T-cell (primary cell): ENCODE results near the gene G3BP2. TPM values are rescaled to one million over a fixed set of nuclear protein-coding genes. Genes with fewer than 3 reads are reported as not detected.
A peak's percentile ranks its signal among the peaks of the same experiment; 100 is the strongest.
"Not testable (repeated sequence)": the region's sequence is repeated elsewhere in the genome, so short reads cannot be mapped to it uniquely, and the experiment has no call there.

Experiments used
- ATAC-seq, 4 experiments: fragments of 200-7000 bp in 3 of 4; fragments of 150-1000 bp in 1 of 4; cut with Tn5 transposase; replicated peaks in 1 of 4; 1 replicate in 3 of 4; 2 replicates in 1 of 4; pipeline ENCODE4 v1.10.0; 2021; ENCODE audit warnings: moderate library complexity in 3 of 4, mild to moderate bottlenecking in 2 of 4, moderate number of reproducible peaks in 1 of 4
- CTCF ChIA-PET, 2 donors: fragments of 300-600 bp; sonication (Branson Sonifier 250); formaldehyde crosslinking; loops; one replicate each; lab custom pipeline; 2022; ENCODE audit warnings: antibody characterized with exemption in 2 of 2; lab: Charles Lee
- POLR2A ChIA-PET, 2 donors: fragments of 300-600 bp; sonication (Branson Sonifier 250); formaldehyde crosslinking; loops; one replicate each; lab custom pipeline; 2022; ENCODE audit warnings: antibody characterized with exemption in 2 of 2; lab: Charles Lee
- DNase-seq, 35 experiments: peaks; one replicate each; pipeline versions ENCODE4 v3.0.0 to v3.0.0-alpha.2; 2013 to 2023
- H3K27ac ChIP-seq: one replicate; pipeline ENCODE4 v1.5.1; 2013; ENCODE audit warnings: low read length
- H3K27me3 ChIP-seq, 2 experiments: replicated peaks in 1 of 2; 1 replicate in 1 of 2; 2 replicates in 1 of 2; pipeline versions ENCODE4 v1.6.1 to v1.7.0; 2013; ENCODE audit warnings: low read length in 1 of 2, mixed read lengths in 1 of 2; ENCODE audit not compliant: control insufficient read depth in 2 of 2, insufficient read depth in 2 of 2; ENCODE audit errors: extremely low read depth in 1 of 2
- H3K36me3 ChIP-seq, 2 donors: 1 replicate in 1 of 2; 2 replicates in 1 of 2; pipeline versions ENCODE4 v1.6.1 to v1.7.0; 2013; ENCODE audit warnings: low read length in 1 of 2; ENCODE audit not compliant: control insufficient read depth in 2 of 2, insufficient read depth in 1 of 2; ENCODE audit errors: extremely low read depth in 1 of 2
- H3K4me1 ChIP-seq, 2 experiments: 1 replicate in 1 of 2; 2 replicates in 1 of 2; pipeline versions ENCODE4 v1.6.1 to v1.7.0; 2013; ENCODE audit warnings: low read length in 2 of 2, mixed read lengths in 1 of 2; ENCODE audit not compliant: insufficient read depth in 2 of 2, control insufficient read depth in 1 of 2; ENCODE audit errors: extremely low read depth in 1 of 2
- H3K4me3 ChIP-seq, 2 donors: 1 replicate in 1 of 2; 2 replicates in 1 of 2; pipeline versions ENCODE4 v1.5.1 to v1.7.0; 2013; ENCODE audit warnings: mild to moderate bottlenecking in 2 of 2, low read length in 1 of 2, moderate library complexity in 1 of 2; ENCODE audit not compliant: control insufficient read depth in 1 of 2; ENCODE audit errors: extremely low read depth in 1 of 2
- H3K9me3 ChIP-seq: 2 replicates; pipeline ENCODE4 v1.7.0; 2013
- H3K27ac Mint-ChIP-seq, 2 donors: one replicate each; pipeline ENCODE4 v1.8.0; 2020 to 2021; ENCODE audit warnings: mild to moderate bottlenecking in 2 of 2, mixed read lengths in 2 of 2
- H3K27me3 Mint-ChIP-seq, 2 donors: one replicate each; pipeline ENCODE4 v1.8.0; 2021 to 2022; ENCODE audit warnings: mixed read lengths in 2 of 2
- H3K36me3 Mint-ChIP-seq: one replicate; pipeline ENCODE4 v1.8.0; 2021; ENCODE audit warnings: mixed read lengths
- H3K4me1 Mint-ChIP-seq, 3 donors: one replicate each; pipeline ENCODE4 v1.8.0; 2020 to 2022; ENCODE audit warnings: mixed read lengths in 3 of 3, mild to moderate bottlenecking in 1 of 3
- H3K4me3 Mint-ChIP-seq, 3 donors: one replicate each; pipeline ENCODE4 v1.8.0; 2020 to 2022; ENCODE audit warnings: mild to moderate bottlenecking in 3 of 3, mixed read lengths in 3 of 3, moderate library complexity in 3 of 3
- H3K9me3 Mint-ChIP-seq, 3 donors: one replicate each; pipeline ENCODE4 v1.8.0; 2020 to 2022; ENCODE audit warnings: mixed read lengths in 3 of 3
- WGBS: methylation state at CpG from one replicate; pipeline ENCODE4 v1.1.5; 2013; ENCODE audit warnings: missing lambda C conversion rate; ENCODE audit not compliant: insufficient coverage; 5-methylcytosine and 5-hydroxymethylcytosine counted together
- total RNA-seq, 35 experiments: library from RNA in 6 of 35; stranded (reverse) in 6 of 35; fragments of 120-200 nt in 1 of 35; gene quantifications; one replicate each; pipeline versions ENCODE4 v1.2.1 to v1.2.4 and lab custom pipeline; 2013 to 2026

Gene G3BP2
- total RNA-seq, 5 donors from 2014 or later (not counting 1 experiment from before 2014, with no cell fraction given), result 135 to 316 (median 141) TPM

GRCh38 chr4:75696581-75696980 lies 23.4 kb upstream of the G3BP2 start:
- peak overlapping the region in 1 of 2 donors; percentile 16 for H3K27ac Mint-ChIP-seq
- WGBS, result 83% methylated on average over 2 of the region's 3 CpGs
- H3K4me1 ChIP-seq, result peaks cover 17 to 26% of the 10 kb centered on the region in 2 experiments
- no peak for ATAC-seq
- H3K9me3 Mint-ChIP-seq, result no peaks in the 10 kb centered on the region
- no peak overlapping the region for H3K4me3 ChIP-seq
- no peak overlapping the region for H3K4me3 Mint-ChIP-seq
- DNase-seq, result no peak
- H3K9me3 ChIP-seq, result no peaks in the 10 kb centered on the region
- H3K27me3 ChIP-seq, result no peaks in the 10 kb centered on the region
- H3K36me3 Mint-ChIP-seq, result peaks cover 7% of the 10 kb centered on the region
- H3K27ac ChIP-seq, result no peak overlapping the region
- ChIA-PET CTCF (interaction anchor here in 1 of 2 donors (0.7 to 1.2 kb wide), 3 partner anchors 24 to 1274 kb away, joined by 3 to 5 read pairs (median 4); partner anchors contain the start of genes G3BP2, RCHY1 and THAP6), POLR2A (interaction anchor here in 1 of 2 donors (0.7 to 1.6 kb wide), 3 partner anchors 16 to 27 kb away, joined by 4 to 5 read pairs (median 4); partner anchors contain the start of gene USO1)
- peaks cover 0 to 2% of the 10 kb centered on the region in 2 donors for H3K36me3 ChIP-seq
- peaks cover 35 to 43% (median 42%) of the 10 kb centered on the region in 3 donors for H3K4me1 Mint-ChIP-seq
- no peaks in the 10 kb centered on the region for H3K27me3 Mint-ChIP-seq

- Histone ChIP-seq H3K9me3 (no peaks in the 10 kb centered on the region), H3K36me3 (peaks cover 0 to 2% of the 10 kb centered on the region in 2 donors), H3K27ac (no peak overlapping the region), H3K4me3 (peak overlapping the region in 1 of 2 donors; percentile 26), H3K4me1 (peaks cover 17 to 26% of the 10 kb centered on the region in 2 experiments), H3K27me3 (no peaks in the 10 kb centered on the region)
- WGBS, result no CpG with 5 or more reads among the region's 3 CpGs
- Mint-ChIP-seq H3K4me1 (peaks cover 35 to 43% (median 42%) of the 10 kb centered on the region in 3 donors), H3K4me3 (peak overlapping the region in 1 of 3 donors; percentile 4), H3K36me3 (peaks cover 7% of the 10 kb centered on the region), H3K27me3 (no peaks in the 10 kb centered on the region), H3K27ac (peak overlapping the region; percentile 10 to 52), H3K9me3 (no peaks in the 10 kb centered on the region)
- ATAC-seq (peak; percentile 45 to 95 (median 52)), DNase-seq (peak in 28 of 35 experiments; percentile 12 to 77 (median 46))
- CTCF ChIA-PET, result interaction anchor here in 1 of 2 donors (0.7 to 1.2 kb wide), 4 partner anchors 8 to 1274 kb away, joined by 3 to 5 read pairs (median 4); partner anchors contain the start of genes G3BP2, RCHY1 and THAP6
- POLR2A ChIA-PET, result interaction anchor here in 1 of 2 donors (0.7 to 1.6 kb wide), 4 partner anchors 16 to 1448 kb away, joined by 4 to 14 read pairs (median 4); partner anchors contain the start of gene USO1
These were observed 22.9 kb upstream of the G3BP2 start for GRCh38 chr4:75696071-75696470.

- H3K27me3 Mint-ChIP-seq, DNase-seq, H3K36me3 ChIP-seq, H3K9me3 Mint-ChIP-seq, ATAC-seq, H3K27ac ChIP-seq, H3K4me3 ChIP-seq, H3K36me3 Mint-ChIP-seq, CTCF ChIA-PET, H3K9me3 ChIP-seq, H3K27me3 ChIP-seq, H3K27ac Mint-ChIP-seq, H3K4me3 Mint-ChIP-seq: not testable (repeated sequence)
- POLR2A ChIA-PET, result interaction anchor here in 1 of 2 donors (1.4 kb wide), 1 partner anchor 20 kb away, joined by 4 read pairs; no protein-coding TSS in a partner anchor
- H3K4me1 ChIP-seq, result peaks cover 12 to 22% of the 10 kb centered on the region in 2 experiments
- WGBS, result 100% methylated on average over 2 of the region's 5 CpGs
- H3K4me1 Mint-ChIP-seq, result peaks cover 23 to 27% (median 24%) of the 10 kb centered on the region in 3 donors
These were observed 18.9 kb upstream of the G3BP2 start for GRCh38 chr4:75692066-75692465.

GRCh38 chr4:75687125-75687524 lies 13.9 kb upstream of the G3BP2 start:
- DNase-seq, H3K36me3 Mint-ChIP-seq, H3K36me3 ChIP-seq, H3K27me3 ChIP-seq, H3K4me3 Mint-ChIP-seq, POLR2A ChIA-PET, H3K9me3 Mint-ChIP-seq, H3K27me3 Mint-ChIP-seq, ATAC-seq, H3K9me3 ChIP-seq, H3K4me3 ChIP-seq: not testable (repeated sequence)
- Mint-ChIP-seq H3K27ac (peak overlapping the region; percentile 46 to 78), H3K4me1 (peaks cover 34 to 35% (median 35%) of the 10 kb centered on the region in 3 donors)
- CTCF ChIA-PET, result interaction anchor here in 1 of 2 donors (0.9 kb wide), 1 partner anchor 9 kb away, joined by 3 read pairs; no protein-coding TSS in a partner anchor
- peaks cover 20 to 24% of the 10 kb centered on the region in 2 experiments for H3K4me1 ChIP-seq
- peak overlapping the region; percentile 39 for H3K27ac ChIP-seq
- WGBS, result no CpG with 5 or more reads among the region's 1 CpG

- Histone ChIP-seq H3K27ac (peak overlapping the region; percentile 28), H3K4me3 (no peak overlapping the region), H3K9me3 (no peaks in the 10 kb centered on the region), H3K4me1 (peaks cover 20 to 24% of the 10 kb centered on the region in 2 experiments), H3K27me3 (no peaks in the 10 kb centered on the region), H3K36me3 (no peaks in the 10 kb centered on the region)
- no peaks in the 10 kb centered on the region for H3K36me3 Mint-ChIP-seq
- no CpG with 5 or more reads among the region's 3 CpGs for WGBS
- peak overlapping the region; percentile 0 to 78 for H3K27ac Mint-ChIP-seq
- H3K4me3 Mint-ChIP-seq, result peak overlapping the region in 1 of 3 donors; percentile 1
- CTCF ChIA-PET, result no interaction called here
- ATAC-seq (peak; percentile 78 to 87 (median 84)), DNase-seq (peak in 21 of 35 experiments; percentile 7 to 59 (median 24))
- peaks cover 0 to 3% (median 0%) of the 10 kb centered on the region in 3 donors for H3K9me3 Mint-ChIP-seq
- no peaks in the 10 kb centered on the region for H3K27me3 Mint-ChIP-seq
- POLR2A ChIA-PET, result no interaction called here
- H3K4me1 Mint-ChIP-seq, result peaks cover 35 to 37% (median 35%) of the 10 kb centered on the region in 3 donors
These were observed 13.1 kb upstream of the G3BP2 start for GRCh38 chr4:75686346-75686745.

GRCh38 chr4:75685546-75686189 lies 12.5 kb upstream of the G3BP2 start:
- POLR2A ChIA-PET, result interaction anchor here in 1 of 2 donors (0.7 kb wide), 1 partner anchor 12 kb away, joined by 12 read pairs; the partner anchor contains the start of gene G3BP2
- H3K27ac Mint-ChIP-seq, result peak overlapping the region; percentile 5 to 68
- no peaks in the 10 kb centered on the region for H3K9me3 ChIP-seq
- H3K36me3 Mint-ChIP-seq, result no peaks in the 10 kb centered on the region
- peaks cover 20 to 24% of the 10 kb centered on the region in 2 experiments for H3K4me1 ChIP-seq
- no peak overlapping the region for H3K4me3 ChIP-seq
- ATAC-seq, result no peak
- H3K4me1 Mint-ChIP-seq, result peaks cover 35 to 37% (median 35%) of the 10 kb centered on the region in 3 donors
- peak overlapping the region in 1 of 3 donors; percentile 1 for H3K4me3 Mint-ChIP-seq
- no peak for DNase-seq
- CTCF ChIA-PET, result interaction anchor here in 1 of 2 donors (0.7 kb wide), 1 partner anchor 46 kb away, joined by 7 read pairs; no protein-coding TSS in a partner anchor
- peak overlapping the region; percentile 28 for H3K27ac ChIP-seq
- no peaks in the 10 kb centered on the region for H3K27me3 ChIP-seq
- WGBS, result no CpG with 5 or more reads among the region's 2 CpGs
- no peaks in the 10 kb centered on the region for H3K36me3 ChIP-seq
- peaks cover 0 to 3% (median 0%) of the 10 kb centered on the region in 3 donors for H3K9me3 Mint-ChIP-seq
- no peaks in the 10 kb centered on the region for H3K27me3 Mint-ChIP-seq
